K562 (cell line): Measurements from ENCODE around the gene TMTC2. TPM values are rescaled to one million over a fixed set of nuclear protein-coding genes. Genes with fewer than 3 reads are reported as not detected.

Experiments
- CXXC5 ChIP-seq: fragments of 250-450 bp; sonication (Bioruptor Pico); IDR thresholded peaks from 2 replicates; pipeline ENCODE4 v1.8.0; 2022; ENCODE audit warnings: inconsistent platforms, mild to moderate bottlenecking, moderate library complexity
- FOXA3 ChIP-seq, 2 experiments: fragments of 450-650 bp in 1 of 2; sonication (generic) in 1 of 2; formaldehyde crosslinking; IDR thresholded peaks in 1 of 2; conservative IDR thresholded peaks in 1 of 2; 2 replicates each; pipeline versions ENCODE4 v1.4.0 to v1.8.0; 2020 to 2022; ENCODE audit warnings: mild to moderate bottlenecking in 2 of 2, missing genetic modification reagents in 1 of 2
- MTA2 ChIP-seq: fragments of 450-650 bp; IDR thresholded peaks from 2 replicates; pipeline ENCODE4 v1.6.1; 2016; ENCODE audit warnings: low read depth
- NCOR1 ChIP-seq: fragments of 450-650 bp; IDR thresholded peaks from 2 replicates; pipeline ENCODE4 v1.6.1; 2016; ENCODE audit warnings: mild to moderate bottlenecking, moderate library complexity
- TEAD4 ChIP-seq, 2 experiments: sonication (generic) in 1 of 2; formaldehyde crosslinking in 1 of 2; IDR thresholded peaks; 2 replicates each; pipeline versions ENCODE4 v1.6.1 to v1.8.0; 2012 to 2022; ENCODE audit warnings: borderline replicate concordance in 1 of 2, inconsistent platforms in 1 of 2, low read length in 1 of 2, mild to moderate bottlenecking in 1 of 2, missing genetic modification reagents in 1 of 2
- polyA plus RNA-seq, 8 experiments: library from polyadenylated mRNA; depleted of rRNA in 4 of 8; stranded (reverse) in 5 of 8; unstranded in 3 of 8; fragments of >200 nt; fragmentation: Nextera tagmentation in 2 of 8; fragmentation: Illumina TruSeq in 1 of 8; extraction: Ambion mirVana in 2 of 8; extraction: Trizol in 1 of 8; gene quantifications; 2 replicates each; pipeline versions ENCODE4 v1.2.1 to v1.2.3, GENCODE V29; 2011 to 2014; ENCODE audit warnings: inconsistent platforms in 1 of 8, missing spikeins in 1 of 8
- total RNA-seq, 7 experiments: library from RNA; depleted of rRNA in 6 of 7; stranded (reverse); fragments of >200 nt in 6 of 7; fragmentation: Illumina TruSeq in 2 of 7; extraction: Trizol in 2 of 7; gene quantifications; 2 replicates each; pipeline versions ENCODE4 v1.2.1 to v1.2.3, GENCODE V29; 2011 to 2021; ENCODE audit warnings: low replicate concordance in 1 of 7
- TF ChIP-seq, protein P1 (sequence below): fragments of 200-600 bp; sonication (generic); IDR thresholded peaks from one replicate; pipeline ENCODE4 v1.6.1; 2012; ENCODE audit warnings: mild to moderate bottlenecking, low read depth, low read length, inconsistent platforms
- TF ChIP-seq, protein P2 (sequence below): fragments of 250-450 bp; sonication (Bioruptor Pico); IDR thresholded peaks from 2 replicates; pipeline ENCODE4 v1.8.0; 2021; ENCODE audit warnings: borderline replicate concordance, mild to moderate bottlenecking, moderate library complexity; ENCODE audit not compliant: poor library complexity, severe bottlenecking
- TF ChIP-seq, protein P3 (sequence below), 2 experiments: fragments of 450-650 bp in 1 of 2; sonication (generic) in 1 of 2; formaldehyde crosslinking; conservative IDR thresholded peaks; 2 replicates each; pipeline versions ENCODE4 v1.4.0 to v1.8.1; 2020 to 2022; ENCODE audit warnings: mild to moderate bottlenecking in 1 of 2, missing genetic modification reagents in 1 of 2
- TF ChIP-seq, protein P4 (sequence below): fragments of 450-650 bp; IDR thresholded peaks from 2 replicates; pipeline ENCODE4 v1.6.1; 2016
- TF ChIP-seq, protein P5 (sequence below): fragments of 250-450 bp; sonication (Bioruptor Pico); IDR thresholded peaks from 2 replicates; pipeline ENCODE4 v1.4.0; 2020; ENCODE audit warnings: mild to moderate bottlenecking

The TMTC2 gene
- total and polyA plus RNA-seq, 9 of the 15 experiments (the other 6 are each of a cell fraction or from before 2014, with no cell fraction given), result 0.29 to 1.1 (median 0.55) TPM

DNA sequence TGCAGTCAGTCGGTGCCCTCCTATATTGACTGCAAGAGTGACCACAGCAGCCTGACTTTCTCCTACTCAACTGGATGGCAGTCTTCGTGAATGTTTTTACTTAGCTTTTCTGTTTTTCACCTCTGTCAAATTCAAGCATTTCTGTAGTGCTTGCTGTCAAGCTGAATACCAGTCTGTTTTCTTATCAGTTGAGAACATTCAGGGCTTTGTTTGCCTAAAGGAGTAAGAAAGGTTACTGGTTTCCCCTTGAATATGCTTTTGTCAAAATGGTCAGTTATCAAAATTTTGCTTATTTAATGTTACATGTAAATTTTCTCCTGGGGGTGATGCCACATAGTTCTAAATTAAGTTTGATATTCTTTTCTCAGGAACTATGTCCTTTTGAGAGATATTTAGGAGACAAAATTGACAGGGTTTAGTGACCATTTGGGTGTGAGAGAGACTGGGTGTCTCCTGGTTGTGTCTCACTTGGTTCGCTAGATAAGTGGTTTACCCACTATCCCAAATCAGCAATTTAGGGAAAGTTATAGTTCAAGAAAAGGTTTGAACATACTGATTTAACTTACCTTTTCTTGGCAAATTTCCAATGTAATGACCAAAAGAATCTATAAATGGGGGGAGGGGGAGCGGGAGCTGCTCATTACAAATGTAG is 366.3 kb downstream of the TMTC2 start (continued):
- TF ChIP-seq, protein P1, sequence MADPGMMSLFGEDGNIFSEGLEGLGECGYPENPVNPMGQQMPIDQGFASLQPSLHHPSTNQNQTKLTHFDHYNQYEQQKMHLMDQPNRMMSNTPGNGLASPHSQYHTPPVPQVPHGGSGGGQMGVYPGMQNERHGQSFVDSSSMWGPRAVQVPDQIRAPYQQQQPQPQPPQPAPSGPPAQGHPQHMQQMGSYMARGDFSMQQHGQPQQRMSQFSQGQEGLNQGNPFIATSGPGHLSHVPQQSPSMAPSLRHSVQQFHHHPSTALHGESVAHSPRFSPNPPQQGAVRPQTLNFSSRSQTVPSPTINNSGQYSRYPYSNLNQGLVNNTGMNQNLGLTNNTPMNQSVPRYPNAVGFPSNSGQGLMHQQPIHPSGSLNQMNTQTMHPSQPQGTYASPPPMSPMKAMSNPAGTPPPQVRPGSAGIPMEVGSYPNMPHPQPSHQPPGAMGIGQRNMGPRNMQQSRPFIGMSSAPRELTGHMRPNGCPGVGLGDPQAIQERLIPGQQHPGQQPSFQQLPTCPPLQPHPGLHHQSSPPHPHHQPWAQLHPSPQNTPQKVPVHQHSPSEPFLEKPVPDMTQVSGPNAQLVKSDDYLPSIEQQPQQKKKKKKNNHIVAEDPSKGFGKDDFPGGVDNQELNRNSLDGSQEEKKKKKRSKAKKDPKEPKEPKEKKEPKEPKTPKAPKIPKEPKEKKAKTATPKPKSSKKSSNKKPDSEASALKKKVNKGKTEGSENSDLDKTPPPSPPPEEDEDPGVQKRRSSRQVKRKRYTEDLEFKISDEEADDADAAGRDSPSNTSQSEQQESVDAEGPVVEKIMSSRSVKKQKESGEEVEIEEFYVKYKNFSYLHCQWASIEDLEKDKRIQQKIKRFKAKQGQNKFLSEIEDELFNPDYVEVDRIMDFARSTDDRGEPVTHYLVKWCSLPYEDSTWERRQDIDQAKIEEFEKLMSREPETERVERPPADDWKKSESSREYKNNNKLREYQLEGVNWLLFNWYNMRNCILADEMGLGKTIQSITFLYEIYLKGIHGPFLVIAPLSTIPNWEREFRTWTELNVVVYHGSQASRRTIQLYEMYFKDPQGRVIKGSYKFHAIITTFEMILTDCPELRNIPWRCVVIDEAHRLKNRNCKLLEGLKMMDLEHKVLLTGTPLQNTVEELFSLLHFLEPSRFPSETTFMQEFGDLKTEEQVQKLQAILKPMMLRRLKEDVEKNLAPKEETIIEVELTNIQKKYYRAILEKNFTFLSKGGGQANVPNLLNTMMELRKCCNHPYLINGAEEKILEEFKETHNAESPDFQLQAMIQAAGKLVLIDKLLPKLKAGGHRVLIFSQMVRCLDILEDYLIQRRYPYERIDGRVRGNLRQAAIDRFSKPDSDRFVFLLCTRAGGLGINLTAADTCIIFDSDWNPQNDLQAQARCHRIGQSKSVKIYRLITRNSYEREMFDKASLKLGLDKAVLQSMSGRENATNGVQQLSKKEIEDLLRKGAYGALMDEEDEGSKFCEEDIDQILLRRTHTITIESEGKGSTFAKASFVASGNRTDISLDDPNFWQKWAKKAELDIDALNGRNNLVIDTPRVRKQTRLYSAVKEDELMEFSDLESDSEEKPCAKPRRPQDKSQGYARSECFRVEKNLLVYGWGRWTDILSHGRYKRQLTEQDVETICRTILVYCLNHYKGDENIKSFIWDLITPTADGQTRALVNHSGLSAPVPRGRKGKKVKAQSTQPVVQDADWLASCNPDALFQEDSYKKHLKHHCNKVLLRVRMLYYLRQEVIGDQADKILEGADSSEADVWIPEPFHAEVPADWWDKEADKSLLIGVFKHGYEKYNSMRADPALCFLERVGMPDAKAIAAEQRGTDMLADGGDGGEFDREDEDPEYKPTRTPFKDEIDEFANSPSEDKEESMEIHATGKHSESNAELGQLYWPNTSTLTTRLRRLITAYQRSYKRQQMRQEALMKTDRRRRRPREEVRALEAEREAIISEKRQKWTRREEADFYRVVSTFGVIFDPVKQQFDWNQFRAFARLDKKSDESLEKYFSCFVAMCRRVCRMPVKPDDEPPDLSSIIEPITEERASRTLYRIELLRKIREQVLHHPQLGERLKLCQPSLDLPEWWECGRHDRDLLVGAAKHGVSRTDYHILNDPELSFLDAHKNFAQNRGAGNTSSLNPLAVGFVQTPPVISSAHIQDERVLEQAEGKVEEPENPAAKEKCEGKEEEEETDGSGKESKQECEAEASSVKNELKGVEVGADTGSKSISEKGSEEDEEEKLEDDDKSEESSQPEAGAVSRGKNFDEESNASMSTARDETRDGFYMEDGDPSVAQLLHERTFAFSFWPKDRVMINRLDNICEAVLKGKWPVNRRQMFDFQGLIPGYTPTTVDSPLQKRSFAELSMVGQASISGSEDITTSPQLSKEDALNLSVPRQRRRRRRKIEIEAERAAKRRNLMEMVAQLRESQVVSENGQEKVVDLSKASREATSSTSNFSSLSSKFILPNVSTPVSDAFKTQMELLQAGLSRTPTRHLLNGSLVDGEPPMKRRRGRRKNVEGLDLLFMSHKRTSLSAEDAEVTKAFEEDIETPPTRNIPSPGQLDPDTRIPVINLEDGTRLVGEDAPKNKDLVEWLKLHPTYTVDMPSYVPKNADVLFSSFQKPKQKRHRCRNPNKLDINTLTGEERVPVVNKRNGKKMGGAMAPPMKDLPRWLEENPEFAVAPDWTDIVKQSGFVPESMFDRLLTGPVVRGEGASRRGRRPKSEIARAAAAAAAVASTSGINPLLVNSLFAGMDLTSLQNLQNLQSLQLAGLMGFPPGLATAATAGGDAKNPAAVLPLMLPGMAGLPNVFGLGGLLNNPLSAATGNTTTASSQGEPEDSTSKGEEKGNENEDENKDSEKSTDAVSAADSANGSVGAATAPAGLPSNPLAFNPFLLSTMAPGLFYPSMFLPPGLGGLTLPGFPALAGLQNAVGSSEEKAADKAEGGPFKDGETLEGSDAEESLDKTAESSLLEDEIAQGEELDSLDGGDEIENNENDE, result no peak
- TF ChIP-seq, protein P2, sequence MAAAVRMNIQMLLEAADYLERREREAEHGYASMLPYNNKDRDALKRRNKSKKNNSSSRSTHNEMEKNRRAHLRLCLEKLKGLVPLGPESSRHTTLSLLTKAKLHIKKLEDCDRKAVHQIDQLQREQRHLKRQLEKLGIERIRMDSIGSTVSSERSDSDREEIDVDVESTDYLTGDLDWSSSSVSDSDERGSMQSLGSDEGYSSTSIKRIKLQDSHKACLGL (CRISPR knock-in tag), result no peak
- TF ChIP-seq, protein P3, sequence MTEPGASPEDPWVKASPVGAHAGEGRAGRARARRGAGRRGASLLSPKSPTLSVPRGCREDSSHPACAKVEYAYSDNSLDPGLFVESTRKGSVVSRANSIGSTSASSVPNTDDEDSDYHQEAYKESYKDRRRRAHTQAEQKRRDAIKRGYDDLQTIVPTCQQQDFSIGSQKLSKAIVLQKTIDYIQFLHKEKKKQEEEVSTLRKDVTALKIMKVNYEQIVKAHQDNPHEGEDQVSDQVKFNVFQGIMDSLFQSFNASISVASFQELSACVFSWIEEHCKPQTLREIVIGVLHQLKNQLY (CRISPR knock-in tag; conservative IDR thresholded peaks at IDR 0.05), result no peak
- peak in 1 of 2 experiments; percentile 89; a peak in 2 of 4 replicates for TF ChIP-seq FOXA3 (CRISPR knock-in tag; conservative IDR thresholded peaks at IDR 0.05 in 1 of 2, IDR thresholded peaks at IDR 0.05 in 1 of 2)
- TF ChIP-seq, protein P4, sequence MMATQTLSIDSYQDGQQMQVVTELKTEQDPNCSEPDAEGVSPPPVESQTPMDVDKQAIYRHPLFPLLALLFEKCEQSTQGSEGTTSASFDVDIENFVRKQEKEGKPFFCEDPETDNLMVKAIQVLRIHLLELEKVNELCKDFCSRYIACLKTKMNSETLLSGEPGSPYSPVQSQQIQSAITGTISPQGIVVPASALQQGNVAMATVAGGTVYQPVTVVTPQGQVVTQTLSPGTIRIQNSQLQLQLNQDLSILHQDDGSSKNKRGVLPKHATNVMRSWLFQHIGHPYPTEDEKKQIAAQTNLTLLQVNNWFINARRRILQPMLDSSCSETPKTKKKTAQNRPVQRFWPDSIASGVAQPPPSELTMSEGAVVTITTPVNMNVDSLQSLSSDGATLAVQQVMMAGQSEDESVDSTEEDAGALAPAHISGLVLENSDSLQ, result peak; percentile 46
- peak; percentile 39 for TF ChIP-seq NCOR1
- no peak for TF ChIP-seq CXXC5
- peak; percentile 55 for TF ChIP-seq MTA2
- TF ChIP-seq, protein P5, sequence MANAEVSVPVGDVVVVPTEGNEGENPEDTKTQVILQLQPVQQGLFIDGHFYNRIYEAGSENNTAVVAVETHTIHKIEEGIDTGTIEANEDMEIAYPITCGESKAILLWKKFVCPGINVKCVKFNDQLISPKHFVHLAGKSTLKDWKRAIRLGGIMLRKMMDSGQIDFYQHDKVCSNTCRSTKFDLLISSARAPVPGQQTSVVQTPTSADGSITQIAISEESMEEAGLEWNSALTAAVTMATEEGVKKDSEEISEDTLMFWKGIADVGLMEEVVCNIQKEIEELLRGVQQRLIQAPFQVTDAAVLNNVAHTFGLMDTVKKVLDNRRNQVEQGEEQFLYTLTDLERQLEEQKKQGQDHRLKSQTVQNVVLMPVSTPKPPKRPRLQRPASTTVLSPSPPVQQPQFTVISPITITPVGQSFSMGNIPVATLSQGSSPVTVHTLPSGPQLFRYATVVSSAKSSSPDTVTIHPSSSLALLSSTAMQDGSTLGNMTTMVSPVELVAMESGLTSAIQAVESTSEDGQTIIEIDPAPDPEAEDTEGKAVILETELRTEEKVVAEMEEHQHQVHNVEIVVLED, result no peak
- TF ChIP-seq TEAD4 (IDR thresholded peaks at IDR 0.05; ENCODE audit: low read length), result peak; percentile 76
- TF ChIP-seq TEAD4 (CRISPR knock-in tag; IDR thresholded peaks at IDR 0.05; ENCODE audit: borderline replicate concordance), result no peak
